Stimulated activated memory B cell treated with anti-CD40 and anti-IgM and Interleukin-4, amounts not matched to agents 10 μg/mL and 1 μg/mL and 100 μg/mL, for 72 hours (primary cell): ENCODE results near the gene BTBD9.

Experiments used
- ATAC-seq: fragments of 150-1000 bp; cut with Tn5 transposase; 2 replicates; pipeline ENCODE4 v1.10.0; 2021
- H3K27ac Mint-ChIP-seq: one replicate; pipeline ENCODE4 v1.8.0; 2022; ENCODE audit warnings: mild to moderate bottlenecking, mixed read lengths
- H3K27me3 Mint-ChIP-seq: one replicate; pipeline ENCODE4 v1.8.0; 2022; ENCODE audit warnings: mixed read lengths
- H3K36me3 Mint-ChIP-seq: one replicate; pipeline ENCODE4 v1.8.0; 2022; ENCODE audit warnings: mixed read lengths
- H3K4me1 Mint-ChIP-seq: one replicate; pipeline ENCODE4 v1.8.0; 2022; ENCODE audit warnings: mixed read lengths
- H3K4me3 Mint-ChIP-seq: one replicate; pipeline ENCODE4 v1.8.0; 2022; ENCODE audit warnings: mild to moderate bottlenecking, moderate library complexity, mixed read lengths
- H3K9me3 Mint-ChIP-seq: one replicate; pipeline ENCODE4 v1.8.0; 2022; ENCODE audit warnings: mixed read lengths

BTBD9 gene

DNA sequence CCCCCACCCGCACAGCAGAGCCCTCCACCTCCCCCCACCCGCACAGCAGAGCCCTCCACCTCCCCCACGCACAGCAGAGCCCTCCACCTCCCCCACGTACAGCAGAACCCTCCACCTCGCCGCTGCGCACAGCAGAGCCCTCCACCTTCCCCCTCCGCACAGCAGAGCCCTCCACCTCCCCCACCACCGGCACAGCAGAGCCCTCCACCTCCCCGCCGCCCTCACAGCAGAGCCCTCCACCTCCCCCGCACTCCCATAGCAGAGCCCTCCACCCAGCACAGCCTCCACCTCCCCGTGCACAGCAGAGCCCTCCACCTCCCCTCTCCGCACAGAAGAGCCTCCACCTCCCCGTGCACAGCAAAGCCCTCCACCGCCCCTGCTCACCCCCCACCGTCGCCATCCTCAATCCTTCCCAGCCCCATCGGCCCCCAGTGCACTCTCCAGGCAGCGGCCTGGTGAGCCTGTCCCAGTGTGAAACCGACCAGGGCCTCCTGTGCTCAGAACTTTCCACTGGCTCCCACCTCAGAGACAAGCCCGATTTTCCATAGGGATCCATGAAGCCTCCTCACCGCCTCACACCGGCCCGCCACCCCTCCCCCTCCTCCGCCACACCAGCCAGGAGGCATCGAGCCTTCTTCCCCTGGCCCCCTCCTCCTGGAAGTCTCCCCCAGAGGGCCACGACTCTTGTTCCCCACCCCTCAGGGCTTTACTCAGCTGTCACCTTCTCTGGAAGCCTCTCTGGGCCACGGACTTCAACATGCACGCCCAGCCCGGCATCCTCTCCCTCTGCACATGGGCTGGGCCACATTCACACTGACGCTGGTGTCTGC, 473.1 kb downstream of the BTBD9 start:
- Mint-ChIP-seq H3K36me3 (no peaks in the 10 kb centered on the region), H3K4me3 (no peak overlapping the region), H3K27ac (no peak overlapping the region), H3K9me3 (no peaks in the 10 kb centered on the region), H3K27me3 (no peaks in the 10 kb centered on the region), H3K4me1 (no peaks in the 10 kb centered on the region)
- no peak for ATAC-seq

DNA sequence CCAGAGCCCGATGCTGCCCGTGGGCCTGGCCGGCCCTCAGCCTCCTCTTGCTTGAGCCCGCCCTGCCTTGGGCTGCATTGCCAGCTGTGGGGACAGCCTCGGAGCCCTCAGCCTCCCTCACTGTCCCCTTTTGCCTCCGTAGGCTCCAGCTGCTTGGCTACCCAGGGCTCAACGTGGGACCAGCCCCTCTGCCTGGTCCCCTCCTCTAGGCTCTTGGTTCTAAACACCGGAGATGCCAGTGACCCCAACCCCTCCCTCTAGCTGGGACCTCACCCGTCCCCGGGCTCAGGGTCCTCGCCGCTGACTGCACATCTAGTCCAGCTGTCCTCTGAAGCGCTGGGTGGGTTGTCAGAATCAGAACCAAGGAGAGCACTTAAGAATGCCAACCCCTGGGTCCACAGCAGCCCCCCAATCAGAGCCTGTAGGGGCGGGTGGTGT, 475.0 kb downstream of the BTBD9 start:
- no peak overlapping the region for H3K27ac Mint-ChIP-seq
- H3K4me3 Mint-ChIP-seq = no peak overlapping the region
- H3K27me3 Mint-ChIP-seq = no peaks in the 10 kb centered on the region
- peaks cover 6% of the 10 kb centered on the region for H3K9me3 Mint-ChIP-seq
- no peak for ATAC-seq
- peaks cover 15% of the 10 kb centered on the region for H3K36me3 Mint-ChIP-seq
- H3K4me1 Mint-ChIP-seq = no peaks in the 10 kb centered on the region

DNA sequence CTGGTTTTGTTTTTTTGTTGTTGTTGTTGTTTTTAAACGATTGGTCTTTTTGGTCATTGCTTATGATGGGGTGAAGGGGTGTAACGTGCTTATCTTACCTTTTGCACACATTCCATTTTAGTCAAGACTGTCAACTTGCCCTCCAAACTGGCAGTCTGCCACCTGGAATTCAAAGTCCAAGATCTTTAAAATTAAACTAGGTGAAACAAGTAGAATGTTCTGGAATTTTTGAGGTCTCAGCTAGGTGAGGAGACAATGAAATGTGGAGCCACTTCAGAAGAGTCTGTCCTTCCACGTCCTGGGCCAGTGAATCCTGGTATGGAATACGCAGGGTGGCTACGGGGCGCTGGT, 475.6 kb downstream of the BTBD9 start:
- H3K9me3 Mint-ChIP-seq = peaks cover 7% of the 10 kb centered on the region
- peaks cover 20% of the 10 kb centered on the region for H3K36me3 Mint-ChIP-seq
- no peak overlapping the region for H3K27ac Mint-ChIP-seq
- H3K27me3 Mint-ChIP-seq = no peaks in the 10 kb centered on the region
- H3K4me1 Mint-ChIP-seq = no peaks in the 10 kb centered on the region
- H3K4me3 Mint-ChIP-seq = no peak overlapping the region
- ATAC-seq = no peak

GRCh38 chr6:38163186-38164130, 476.3 kb downstream of the BTBD9 start:
- Mint-ChIP-seq H3K9me3 (peaks cover 12% of the 10 kb centered on the region), H3K36me3 (peaks cover 26% of the 10 kb centered on the region), H3K27ac (no peak overlapping the region), H3K4me3 (no peak overlapping the region), H3K4me1 (no peaks in the 10 kb centered on the region), H3K27me3 (no peaks in the 10 kb centered on the region)
- no peak for ATAC-seq

- ATAC-seq = peak; percentile 32
- Mint-ChIP-seq H3K36me3 (peaks cover 33% of the 10 kb centered on the region), H3K27ac (no peak overlapping the region), H3K4me1 (no peaks in the 10 kb centered on the region), H3K27me3 (no peaks in the 10 kb centered on the region), H3K9me3 (peaks cover 16% of the 10 kb centered on the region), H3K4me3 (no peak overlapping the region)
Observed at GRCh38 chr6:38162493-38163185, 477.1 kb downstream of the BTBD9 start.

DNA sequence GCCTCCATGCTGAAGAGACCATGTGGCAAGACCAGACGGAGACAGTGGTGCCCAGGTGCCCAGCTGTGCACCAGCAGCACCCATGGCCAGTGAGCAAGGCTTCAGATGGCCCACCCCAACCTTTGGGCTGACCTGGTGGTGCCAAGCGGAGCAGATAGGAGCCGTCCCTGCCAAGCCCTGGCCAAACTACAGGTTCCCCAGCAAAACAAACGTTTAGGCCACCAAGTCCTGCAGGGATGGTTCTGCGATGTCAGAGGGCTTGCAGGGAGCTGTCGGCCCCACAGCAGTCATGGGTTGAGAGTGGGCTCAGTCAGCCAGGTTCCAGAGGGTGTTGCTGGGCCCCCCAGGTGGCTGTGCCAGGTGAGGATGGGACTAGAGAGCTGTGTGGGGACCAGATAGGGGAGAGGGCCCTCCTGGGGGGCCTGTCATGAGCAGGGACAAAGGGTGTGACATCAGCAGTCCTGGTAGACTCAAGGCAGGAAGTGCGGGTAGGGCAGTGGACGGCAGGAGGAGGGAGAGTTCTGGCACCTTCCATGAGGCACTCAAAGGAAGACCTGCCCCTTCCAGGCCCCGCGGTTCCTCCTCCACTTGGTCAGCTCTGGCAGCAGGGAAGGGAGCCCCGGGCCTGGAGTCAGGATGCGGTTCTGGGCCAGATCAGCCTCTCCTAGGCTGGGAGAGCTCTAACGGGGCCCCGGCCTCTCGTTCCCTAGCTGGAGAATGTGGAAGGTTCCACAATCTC, 477.8 kb downstream of the BTBD9 start:
- H3K27me3 Mint-ChIP-seq = no peaks in the 10 kb centered on the region
- H3K36me3 Mint-ChIP-seq = peaks cover 40% of the 10 kb centered on the region
- no peak overlapping the region for H3K27ac Mint-ChIP-seq
- peaks cover 16% of the 10 kb centered on the region for H3K9me3 Mint-ChIP-seq
- no peak for ATAC-seq
- H3K4me3 Mint-ChIP-seq = no peak overlapping the region
- H3K4me1 Mint-ChIP-seq = no peaks in the 10 kb centered on the region

DNA sequence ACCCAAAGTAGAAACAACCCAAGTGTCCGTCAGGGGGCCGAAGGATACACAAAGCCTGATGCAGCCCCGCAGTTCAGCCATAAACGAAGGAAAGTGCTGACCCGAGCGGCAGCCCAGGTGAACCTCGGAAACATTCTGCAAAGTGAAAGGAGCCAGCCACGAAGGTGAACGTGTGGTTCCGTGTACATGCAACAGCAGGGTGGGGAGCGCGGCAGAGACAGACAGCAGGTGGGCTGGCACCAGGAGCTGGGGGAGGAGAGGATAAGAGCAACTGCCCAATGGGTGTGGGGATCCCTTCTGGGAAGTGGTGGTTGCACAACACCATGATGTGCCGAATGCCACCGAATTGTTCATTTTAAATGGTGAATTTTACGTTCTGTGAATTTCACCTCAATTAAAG, 478.4 kb downstream of the BTBD9 start:
- Mint-ChIP-seq H3K9me3 (peaks cover 16% of the 10 kb centered on the region), H3K27ac (no peak overlapping the region), H3K27me3 (no peaks in the 10 kb centered on the region), H3K36me3 (peaks cover 40% of the 10 kb centered on the region), H3K4me3 (no peak overlapping the region), H3K4me1 (no peaks in the 10 kb centered on the region)
- no peak for ATAC-seq

DNA sequence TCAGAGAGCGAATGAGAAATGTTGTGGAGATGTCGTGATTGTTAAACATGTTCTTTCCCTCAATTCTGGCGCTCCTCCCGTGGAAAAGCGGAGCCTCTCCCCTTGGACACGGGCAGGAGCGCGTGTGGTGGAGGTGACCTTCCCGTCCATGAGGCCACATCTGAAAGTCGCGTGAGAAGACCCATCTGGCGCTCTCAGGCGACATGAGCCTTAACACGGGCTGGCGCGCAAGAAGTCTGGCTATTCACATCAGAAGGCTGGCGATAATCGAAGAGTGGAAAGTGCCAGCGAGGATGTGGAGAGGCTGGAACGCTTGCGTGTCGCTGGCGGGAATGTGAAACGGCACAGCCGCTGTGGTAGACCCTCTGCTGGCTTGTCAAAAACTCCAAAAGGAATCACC, 478.9 kb downstream of the BTBD9 start:
- Mint-ChIP-seq H3K27ac (no peak overlapping the region), H3K27me3 (no peaks in the 10 kb centered on the region), H3K9me3 (peaks cover 16% of the 10 kb centered on the region), H3K4me1 (no peaks in the 10 kb centered on the region), H3K36me3 (peaks cover 40% of the 10 kb centered on the region), H3K4me3 (no peak overlapping the region)
- ATAC-seq = no peak

DNA sequence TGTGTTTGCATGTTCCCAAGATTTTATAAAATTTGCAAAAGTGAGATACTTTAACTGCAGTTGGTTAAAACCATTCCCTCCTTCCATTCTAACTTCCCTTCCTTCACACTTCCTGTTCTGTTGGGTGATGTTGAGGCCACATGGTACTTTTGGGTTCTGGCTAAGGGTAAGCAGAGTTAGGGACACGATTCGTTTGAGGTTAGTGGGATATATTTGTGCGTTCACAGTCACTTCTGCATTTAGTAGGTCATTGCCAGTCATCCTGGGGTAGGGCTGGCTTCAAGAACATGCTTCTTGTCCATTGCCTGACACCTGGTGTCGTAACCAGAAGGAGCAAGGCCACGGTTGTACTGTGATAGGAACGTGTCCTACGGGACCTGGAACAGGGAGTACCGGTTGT, 480.1 kb downstream of the BTBD9 start:
- Mint-ChIP-seq H3K36me3 (peaks cover 47% of the 10 kb centered on the region), H3K27ac (no peak overlapping the region), H3K4me3 (no peak overlapping the region), H3K27me3 (no peaks in the 10 kb centered on the region), H3K4me1 (no peaks in the 10 kb centered on the region), H3K9me3 (peaks cover 16% of the 10 kb centered on the region)
- ATAC-seq = no peak

DNA sequence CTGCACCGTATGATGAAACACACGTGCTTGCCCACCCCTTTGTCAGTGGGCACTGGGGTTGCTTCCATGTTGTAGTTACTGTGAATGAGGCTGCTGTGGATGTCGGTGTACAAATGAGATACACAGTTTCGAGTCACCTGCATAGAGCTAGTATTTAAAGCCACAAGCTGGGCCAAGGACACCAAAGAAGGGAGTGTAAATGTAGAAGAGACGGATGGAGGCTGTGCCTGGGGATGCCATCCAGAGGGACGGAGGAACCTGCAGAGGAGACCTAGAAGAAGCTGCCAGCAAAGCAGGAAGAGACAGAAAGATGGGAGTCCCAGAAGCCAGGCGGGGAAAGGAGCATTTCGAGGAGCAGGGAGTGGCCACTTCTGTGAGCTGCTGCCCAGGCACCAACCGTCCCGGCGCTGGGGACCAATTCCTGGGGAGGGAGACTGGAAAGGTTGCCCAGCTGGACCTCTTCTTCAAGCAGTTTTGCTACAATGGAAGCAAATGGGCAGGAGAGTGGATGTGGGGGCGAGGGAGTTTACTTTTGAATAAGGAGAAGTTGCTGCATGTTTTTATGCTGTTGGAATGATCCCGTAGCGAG, 480.9 kb downstream of the BTBD9 start:
- ATAC-seq = no peak
- H3K36me3 Mint-ChIP-seq = peaks cover 47% of the 10 kb centered on the region
- H3K27me3 Mint-ChIP-seq = no peaks in the 10 kb centered on the region
- H3K27ac Mint-ChIP-seq = no peak overlapping the region
- H3K4me3 Mint-ChIP-seq = no peak overlapping the region
- no peaks in the 10 kb centered on the region for H3K4me1 Mint-ChIP-seq
- H3K9me3 Mint-ChIP-seq = peaks cover 16% of the 10 kb centered on the region

DNA sequence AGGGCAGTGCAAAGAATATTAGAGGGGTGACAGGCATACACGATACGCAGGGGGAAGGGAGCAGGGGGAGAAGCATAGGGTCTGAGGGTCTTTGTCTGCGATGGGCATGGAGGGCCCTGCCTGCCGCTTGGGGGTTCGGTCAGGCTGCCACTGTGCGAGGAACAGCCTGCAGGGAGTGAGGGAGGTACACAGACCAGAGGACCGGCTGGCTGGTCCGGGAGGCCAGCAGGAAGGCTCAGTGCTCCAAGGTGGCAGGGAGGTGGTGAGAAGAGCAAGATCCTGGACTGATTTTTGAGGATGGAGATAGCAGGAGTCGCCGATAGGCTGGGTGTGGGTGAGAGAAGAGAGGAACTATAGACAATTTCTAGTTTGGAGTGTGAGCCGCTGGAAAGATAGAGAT, 481.8 kb downstream of the BTBD9 start:
- peaks cover 52% of the 10 kb centered on the region for H3K36me3 Mint-ChIP-seq
- H3K27me3 Mint-ChIP-seq = no peaks in the 10 kb centered on the region
- peaks cover 16% of the 10 kb centered on the region for H3K9me3 Mint-ChIP-seq
- no peak for ATAC-seq
- no peak overlapping the region for H3K4me3 Mint-ChIP-seq
- no peak overlapping the region for H3K27ac Mint-ChIP-seq
- no peaks in the 10 kb centered on the region for H3K4me1 Mint-ChIP-seq

DNA sequence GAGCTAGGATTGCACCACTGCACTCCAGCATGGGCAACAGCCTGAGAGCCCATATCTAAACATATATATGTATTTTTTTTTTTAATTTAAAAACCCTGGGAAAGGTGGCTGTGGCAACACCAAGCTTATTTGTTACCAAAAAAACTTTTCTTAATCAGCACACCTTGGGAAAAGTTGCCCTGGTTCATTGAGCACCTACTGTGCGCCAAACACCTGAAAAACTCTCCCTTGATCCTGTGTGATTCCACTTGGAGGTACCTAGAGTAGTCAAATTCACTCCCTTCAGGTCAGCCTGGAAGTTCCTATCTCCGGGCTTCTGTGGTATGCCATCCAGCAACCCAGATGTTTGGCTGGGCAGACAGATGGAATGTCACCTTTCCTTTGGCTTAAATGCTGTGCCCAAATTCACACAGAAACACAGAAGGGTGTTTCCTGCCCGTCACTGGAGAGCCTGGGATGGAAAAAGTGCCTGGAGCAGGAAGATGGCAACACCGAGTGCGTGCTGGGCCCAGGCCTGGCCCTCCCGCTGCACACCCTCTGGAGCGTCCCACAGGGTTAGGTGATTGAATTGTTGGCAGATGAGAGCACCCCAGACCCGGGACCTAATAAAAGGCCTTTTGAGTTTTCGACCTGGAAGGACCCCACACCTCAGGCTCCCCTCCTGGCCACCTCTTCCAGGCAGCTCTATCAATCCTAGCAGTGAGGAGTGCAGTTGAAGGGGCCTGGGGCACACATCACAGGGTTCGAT, 482.7 kb downstream of the BTBD9 start:
- Mint-ChIP-seq H3K27me3 (no peaks in the 10 kb centered on the region), H3K4me1 (no peaks in the 10 kb centered on the region), H3K27ac (no peak overlapping the region), H3K4me3 (no peak overlapping the region), H3K36me3 (peaks cover 59% of the 10 kb centered on the region), H3K9me3 (peaks cover 16% of the 10 kb centered on the region)
- no peak for ATAC-seq

GRCh38 chr6:38155621-38156204, 484.0 kb downstream of the BTBD9 start:
- Mint-ChIP-seq H3K4me1 (no peaks in the 10 kb centered on the region), H3K27me3 (no peaks in the 10 kb centered on the region), H3K27ac (no peak overlapping the region), H3K36me3 (peaks cover 60% of the 10 kb centered on the region), H3K9me3 (peaks cover 12% of the 10 kb centered on the region), H3K4me3 (no peak overlapping the region)
- no peak for ATAC-seq

DNA sequence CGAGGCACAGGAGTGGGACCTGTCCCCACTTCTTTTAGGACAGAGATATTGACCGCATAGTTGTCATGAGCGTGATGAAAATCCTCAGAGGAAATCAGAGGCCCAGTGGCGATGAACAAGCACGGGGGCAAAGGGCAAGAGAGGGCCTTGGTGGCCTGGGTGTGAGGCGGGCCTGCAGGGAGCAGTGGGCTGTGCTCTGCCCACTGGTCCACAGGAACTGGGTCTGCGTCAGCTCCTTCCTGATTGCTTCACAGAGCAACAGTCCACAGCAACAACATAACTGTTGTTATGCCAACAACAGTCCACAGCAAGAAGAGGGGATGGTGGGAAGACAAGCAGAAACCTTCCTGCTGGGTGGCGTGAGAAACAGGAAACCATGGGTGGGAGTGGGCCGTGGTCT, 484.6 kb downstream of the BTBD9 start:
- no peaks in the 10 kb centered on the region for H3K27me3 Mint-ChIP-seq
- H3K27ac Mint-ChIP-seq = no peak overlapping the region
- no peak for ATAC-seq
- peaks cover 10% of the 10 kb centered on the region for H3K9me3 Mint-ChIP-seq
- peaks cover 59% of the 10 kb centered on the region for H3K36me3 Mint-ChIP-seq
- no peaks in the 10 kb centered on the region for H3K4me1 Mint-ChIP-seq
- H3K4me3 Mint-ChIP-seq = no peak overlapping the region
